Muscle of leg (tissue), 9 donors: ENCODE data around the gene AGXT2. TPM values are rescaled to one million over a fixed set of nuclear protein-coding genes. Genes with fewer than 3 reads are reported as not detected.

Source experiments
- polyA plus RNA-seq, 8 donors: library from polyadenylated mRNA; unstranded; fragments of 120-200 nt; gene quantifications; one replicate each; pipeline versions ENCODE4 v1.2.1 to v1.2.3, GENCODE V29; 2013; ENCODE audit warnings: inconsistent platforms in 1 of 8, low replicate concordance in 1 of 8; ENCODE audit not compliant: insufficient read length in 8 of 8, insufficient read depth in 1 of 8
- total RNA-seq: library from RNA; stranded (reverse); fragments of 120-200 nt; gene quantifications from one replicate; pipeline ENCODE4 v1.2.4, GENCODE V29; 2013

Gene AGXT2
- total and polyA plus RNA-seq, 9 donors, result 0.04 to 3.0 (median 0.23) TPM; not detected in 5

Other genes with a start within 250 kb of the AGXT2 start
- 0.13 TPM for gene TTC23L, start 208.8 kb downstream of the AGXT2 start, total RNA-seq
- gene TTC23L, start 208.8 kb downstream of the AGXT2 start, polyA plus RNA-seq, result under 1 TPM; 0.12 to 0.68 (median 0.23) TPM
- gene RAD1, start 132.4 kb downstream of the AGXT2 start, total RNA-seq, result 17.4 TPM
- gene RAD1, start 132.4 kb downstream of the AGXT2 start, polyA plus RNA-seq, result 10 to 100 TPM; 17.8 to 25.1 (median 21.4) TPM
- gene BRIX1, start 132.2 kb downstream of the AGXT2 start, total RNA-seq, result 33.6 TPM
- gene BRIX1, start 132.2 kb downstream of the AGXT2 start, polyA plus RNA-seq, result 10 to 100 TPM; 29.8 to 39.8 (median 32.8) TPM
- gene DNAJC21, start 118.4 kb downstream of the AGXT2 start, total RNA-seq, result 24.8 TPM
- 10 to 100 TPM; 40.5 to 56.6 (median 50.1) TPM for gene DNAJC21, start 118.4 kb downstream of the AGXT2 start, polyA plus RNA-seq
- gene PRLR, start 182.5 kb upstream of the AGXT2 start, total RNA-seq, result 1.1 TPM
- gene PRLR, start 182.5 kb upstream of the AGXT2 start, polyA plus RNA-seq, result 1 to 10 TPM in 1 of 8 donors, under 1 TPM in 7; 0.15 to 2.5 (median 0.47) TPM